NCI-H748 (cell line): ENCODE results near the gene SHTN1.

Source experiments
- DNase-seq: peaks from one replicate; lab custom pipeline; 2025; ENCODE audit not compliant: unreplicated experiment; lab: John Stamatoyannopoulos, UW

Gene SHTN1

GRCh38 chr10:116836902-116837523 lies 168.0 kb downstream of the SHTN1 start:
- DNase-seq, result peak; percentile 68

DNA sequence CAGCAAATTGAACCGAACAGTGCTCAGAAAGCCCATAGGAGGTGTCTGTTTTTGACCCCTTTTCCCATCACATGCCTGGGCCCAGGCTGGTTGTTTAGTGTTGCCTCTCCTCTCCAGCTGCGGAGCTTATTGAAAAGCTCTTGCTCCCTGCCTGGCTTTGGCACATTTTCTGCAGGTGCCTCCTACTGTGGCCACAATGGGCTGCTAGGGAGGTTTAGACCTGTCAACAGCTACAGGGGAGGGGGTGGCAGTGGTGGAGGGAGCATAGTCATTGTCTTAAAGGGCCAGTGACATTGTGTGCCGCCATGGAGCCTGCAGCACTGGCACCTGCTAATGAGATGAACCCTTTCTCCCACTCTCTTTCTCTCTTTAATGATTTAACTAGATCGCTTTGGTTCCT lies 168.9 kb downstream of the SHTN1 start:
- peak; percentile 87 for DNase-seq

DNA sequence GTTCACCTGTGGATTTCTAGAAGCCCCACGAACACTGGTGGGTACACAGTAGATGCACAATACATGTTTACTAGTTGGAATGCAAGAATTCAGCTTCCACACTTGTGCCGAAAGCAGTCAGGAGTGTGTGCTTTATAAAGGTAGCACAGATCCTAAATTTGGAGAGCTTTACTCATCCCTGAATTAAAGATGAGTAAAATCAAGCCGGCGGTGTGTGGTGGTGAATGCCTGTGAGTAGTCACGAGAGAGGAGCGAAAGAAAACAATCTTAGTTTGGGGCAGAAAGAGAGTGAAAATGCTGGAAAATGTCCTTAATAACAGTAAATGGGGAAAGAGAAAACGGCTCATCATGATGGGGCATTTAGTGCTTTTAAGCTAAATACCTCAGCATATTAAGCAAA lies 169.3 kb downstream of the SHTN1 start:
- no peak for DNase-seq

DNA sequence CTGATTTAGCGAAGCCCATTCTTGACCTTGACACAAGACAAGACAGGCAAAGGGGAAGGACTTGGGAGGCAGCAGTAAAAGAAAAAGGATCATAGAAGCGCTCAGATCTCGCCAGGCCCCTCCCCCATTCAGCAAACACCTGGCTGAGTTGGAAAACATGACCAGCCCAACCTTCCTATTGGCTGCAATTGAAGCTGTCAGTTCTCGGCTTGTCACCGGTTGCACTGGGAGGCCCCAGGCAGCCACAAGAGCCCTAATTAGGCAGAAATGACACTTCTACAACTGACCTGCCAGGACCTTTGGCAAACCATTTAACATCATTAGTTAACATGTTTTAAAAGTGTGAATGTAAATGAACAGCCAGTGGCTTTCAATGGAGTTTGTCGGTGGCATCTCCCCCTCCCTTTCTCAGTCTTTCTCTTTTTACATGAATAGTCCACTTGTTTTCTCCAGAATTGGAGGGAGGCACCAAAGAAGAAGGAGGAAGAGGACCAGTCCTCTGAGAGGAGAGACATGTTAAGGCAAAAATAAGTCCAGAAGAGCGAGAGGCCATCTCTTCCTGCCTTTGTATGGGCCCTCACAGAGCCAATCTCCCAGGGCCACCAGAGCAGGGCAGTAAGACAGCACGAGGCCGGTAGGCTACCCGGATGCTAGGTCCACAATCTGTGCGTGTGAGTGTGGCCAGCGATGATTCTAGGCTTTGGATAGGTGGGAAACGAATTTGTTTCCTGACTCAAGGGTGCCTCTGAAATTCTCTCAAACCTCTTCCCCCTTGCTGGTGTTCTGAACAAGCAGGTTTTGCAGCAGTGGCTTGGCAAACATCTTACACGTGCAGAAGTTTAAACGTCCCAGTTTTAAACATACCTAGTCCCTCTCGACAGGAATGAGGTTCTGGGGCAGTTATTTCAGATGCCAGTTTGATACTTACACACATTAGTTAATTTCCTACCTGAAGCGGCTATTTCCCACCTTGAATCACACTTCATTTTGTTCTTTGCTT lies 170.7 kb downstream of the SHTN1 start:
- peak; percentile 84 for DNase-seq

DNA sequence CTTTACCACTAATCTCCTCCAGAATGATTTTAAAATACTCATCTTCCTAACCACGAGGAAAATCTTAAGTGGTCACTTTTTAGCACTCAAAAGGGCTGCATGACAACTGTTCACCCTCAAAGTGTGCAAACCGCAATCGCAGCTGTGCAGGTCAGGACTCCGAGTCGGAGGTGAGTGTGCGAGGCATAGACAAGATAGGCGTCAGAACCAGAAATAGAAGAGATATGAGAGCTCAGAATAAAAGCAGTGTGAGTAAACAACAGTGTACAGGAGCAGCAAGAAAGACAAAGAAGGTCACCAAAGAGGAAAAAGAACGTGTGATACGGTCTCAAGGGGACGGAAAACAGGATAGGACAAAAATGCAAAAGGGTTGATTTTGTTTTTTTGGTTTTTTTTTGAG lies 173.2 kb downstream of the SHTN1 start:
- no peak for DNase-seq
